NCI-H1092 (cell line): ENCODE results near the gene PTCHD4.

Experiments
- DNase-seq: peaks from one replicate; lab custom pipeline; 2025; lab: John Stamatoyannopoulos, UW

Gene PTCHD4

GRCh38 chr6:48099713-48100587, 11.0 kb downstream of the PTCHD4 start:
- no peak for DNase-seq

GRCh38 chr6:48098923-48099322, 12.1 kb downstream of the PTCHD4 start:
- DNase-seq, result no peak

GRCh38 chr6:48092550-48093217, 18.3 kb downstream of the PTCHD4 start:
- no peak for DNase-seq

GRCh38 chr6:48090546-48090945, 20.5 kb downstream of the PTCHD4 start:
- no peak for DNase-seq

- no peak for DNase-seq
Observed at GRCh38 chr6:48087448-48087847, 23.5 kb downstream of the PTCHD4 start.

- no peak for DNase-seq
Observed at GRCh38 chr6:48086187-48086586, 24.8 kb downstream of the PTCHD4 start.

GRCh38 chr6:48085131-48085741, 25.8 kb downstream of the PTCHD4 start:
- DNase-seq, result no peak

- DNase-seq, result no peak
Observed at GRCh38 chr6:48084201-48084600, 26.8 kb downstream of the PTCHD4 start.

GRCh38 chr6:48080227-48081009, 30.6 kb downstream of the PTCHD4 start:
- no peak for DNase-seq

GRCh38 chr6:48078120-48078519, 32.9 kb downstream of the PTCHD4 start:
- DNase-seq, result no peak

GRCh38 chr6:48075181-48075580, 35.8 kb downstream of the PTCHD4 start:
- DNase-seq, result no peak

GRCh38 chr6:48073976-48074767, 36.8 kb downstream of the PTCHD4 start:
- no peak for DNase-seq

- no peak for DNase-seq
Observed at GRCh38 chr6:48071833-48072232, 39.2 kb downstream of the PTCHD4 start.

- DNase-seq, result no peak
Observed at GRCh38 chr6:48069280-48069679, 41.7 kb downstream of the PTCHD4 start.

GRCh38 chr6:48068278-48069251, 42.4 kb downstream of the PTCHD4 start:
- DNase-seq, result no peak

GRCh38 chr6:48067886-48068277, 43.1 kb downstream of the PTCHD4 start:
- no peak for DNase-seq

- DNase-seq, result no peak
Observed at GRCh38 chr6:48067148-48067712, 43.8 kb downstream of the PTCHD4 start.

GRCh38 chr6:48061265-48061990, 49.6 kb downstream of the PTCHD4 start:
- DNase-seq, result no peak
